ENCODE measurements around the gene FUT3. TPM values are rescaled to one million over a fixed set of nuclear protein-coding genes. Genes with fewer than 3 reads are reported as not detected.

FUT3 gene
- total and polyA plus RNA-seq, 4 donors, result 0.25 to 0.47 (median 0.27) TPM; not detected in 1

- Histone ChIP-seq H3K27ac (ENCODE audit: low read depth in 1 of 2, low read length in 2 of 2) (no peak overlapping the region), H3K4me1 (ENCODE audit: control insufficient read depth in 4 of 4, insufficient read depth in 4 of 4, low read length in 3 of 4) (peaks cover 33 to 55% (median 44%) of the 10 kb centered on the region in 4 donors), H3K4me3 (ENCODE audit: low read depth in 1 of 3, low read length in 3 of 3) (no peak overlapping the region), H3K36me3 (ENCODE audit: control insufficient read depth in 4 of 4, insufficient read depth in 3 of 4, low read depth in 1 of 4, low read length in 3 of 4) (no peaks in the 10 kb centered on the region), H3K27me3 (ENCODE audit: control insufficient read depth in 4 of 4, insufficient read depth in 4 of 4, low read length in 3 of 4) (no peaks in the 10 kb centered on the region), H3K9me3 (ENCODE audit: control insufficient read depth in 4 of 4, low read length in 3 of 4) (no peaks in the 10 kb centered on the region), H3K9ac (ENCODE audit: low read depth in 1 of 2, low read length in 2 of 2) (no peak overlapping the region)
- TF ChIP-seq GABPA (IDR thresholded peaks at IDR 0.05 in 1 of 2, conservative IDR thresholded peaks at IDR 0.05 in 1 of 2) (no peak), YY1 (IDR thresholded peaks at IDR 0.05) (no peak), RXRA (IDR thresholded peaks at IDR 0.05) (no peak), SP1 (IDR thresholded peaks at IDR 0.05) (no peak), NR2F2 (IDR thresholded peaks at IDR 0.05) (no peak), EGR1 (IDR thresholded peaks at IDR 0.05; ENCODE audit: low read depth in 2 of 2) (no peak), REST (IDR thresholded peaks at IDR 0.05) (no peak), FOXA1 (IDR thresholded peaks at IDR 0.05) (no peak), JUND (IDR thresholded peaks at IDR 0.05) (no peak), FOXA2 (IDR thresholded peaks at IDR 0.05) (no peak), HNF4A (conservative IDR thresholded peaks at IDR 0.05) (no peak), CTCF (IDR thresholded peaks at IDR 0.05; ENCODE audit: low read depth, low read length, missing input control) (no peak), TAF1 (conservative IDR thresholded peaks at IDR 0.05) (no peak), ATF3 (IDR thresholded peaks at IDR 0.05) (no peak), MAX (IDR thresholded peaks at IDR 0.05) (no peak), RAD21 (IDR thresholded peaks at IDR 0.05) (no peak), HNF4G (IDR thresholded peaks at IDR 0.05) (no peak)
- 51% methylated on average over 33 of the region's 33 CpGs for WGBS
- no peak for DNase-seq (ENCODE audit: low spot score)
Measured at GRCh38 chr19:5801796-5802619, 49.2 kb downstream of the FUT3 start.
